Stimulated activated CD4-positive, alpha-beta T cell treated with anti-CD3 and anti-CD28 coated beads, Interleukin-1b, Interleukin-23, amount 100 ng/mL, for 4 hours (primary cell): Measurements from ENCODE around the gene RAB11FIP3.
"Not testable (repeated sequence)": the region's sequence is repeated elsewhere in the genome, so short reads cannot be mapped to it uniquely, and the experiment has no call there.

ENCODE experiments used
- DNase-seq, 2 donors: peaks; one replicate each; pipeline ENCODE4 v3.0.0-alpha.2; 2020; ENCODE audit warnings: low read depth in 2 of 2

Gene RAB11FIP3

GRCh38 chr16:425082-425718 lies at the start of gene RAB11FIP3:
Gene RAB11FIP3, plus strand, starts transcription at chr16:425649. Its CDS starts 358 bp downstream, at chr16:426007.
- DNase-seq = peak; percentile 71 to 88

- DNase-seq = no peak
Observed at GRCh38 chr16:375927-376816, 49.3 kb upstream of the RAB11FIP3 start.

- DNase-seq = no peak
Observed at GRCh38 chr16:376817-377418, 48.5 kb upstream of the RAB11FIP3 start.

GRCh38 chr16:377419-377951 lies 48.0 kb upstream of the RAB11FIP3 start:
- no peak for DNase-seq

GRCh38 chr16:378113-378820 lies 47.2 kb upstream of the RAB11FIP3 start:
- not testable (repeated sequence) for DNase-seq

GRCh38 chr16:378821-379182 lies 46.6 kb upstream of the RAB11FIP3 start:
- no peak for DNase-seq

GRCh38 chr16:379183-379960 lies 46.1 kb upstream of the RAB11FIP3 start:
- no peak for DNase-seq

GRCh38 chr16:379961-380761 lies 45.3 kb upstream of the RAB11FIP3 start:
- DNase-seq = no peak

- no peak for DNase-seq
Observed at GRCh38 chr16:380762-381011, 44.8 kb upstream of the RAB11FIP3 start.

- DNase-seq = no peak
Observed at GRCh38 chr16:381012-381788, 44.2 kb upstream of the RAB11FIP3 start.

GRCh38 chr16:381789-382717 lies 43.4 kb upstream of the RAB11FIP3 start, which contains the start of gene PGAP6:
Gene PGAP6, minus strand, starts transcription at chr16:381978. Its CDS starts 157 bp downstream, at chr16:381821.
- DNase-seq = peak; percentile 55 to 71

GRCh38 chr16:383326-384051 lies 42.0 kb upstream of the RAB11FIP3 start:
- DNase-seq = no peak

- no peak for DNase-seq
Observed at GRCh38 chr16:386641-387156, 38.8 kb upstream of the RAB11FIP3 start.

GRCh38 chr16:387761-388666 lies 37.4 kb upstream of the RAB11FIP3 start:
- DNase-seq = not testable (repeated sequence)

GRCh38 chr16:389352-389751 lies 36.1 kb upstream of the RAB11FIP3 start:
- DNase-seq = no peak

GRCh38 chr16:391885-392335 lies 33.5 kb upstream of the RAB11FIP3 start:
- DNase-seq = peak; percentile 60 to 65
